ENCODE measurements around the gene GABARAPL1.
"Not testable (repeated sequence)": the region's sequence is repeated elsewhere in the genome, so short reads cannot be mapped to it uniquely, and the experiment has no call there.

GABARAPL1 gene

GRCh38 chr12:10197879-10198278, 14.8 kb upstream of the GABARAPL1 start:
- no peak for DNase-seq (ENCODE audit: low read depth)

GRCh38 chr12:10204495-10204894, 8.2 kb upstream of the GABARAPL1 start:
- not testable (repeated sequence) for DNase-seq (ENCODE audit: low read depth)

GRCh38 chr12:10205220-10205807, 7.4 kb upstream of the GABARAPL1 start:
- no peak for DNase-seq (ENCODE audit: low read depth)

- DNase-seq (ENCODE audit: low read depth), result no peak
These were observed 5.5 kb upstream of the GABARAPL1 start for GRCh38 chr12:10207136-10207535.

GRCh38 chr12:10210225-10210624, 2.5 kb upstream of the GABARAPL1 start:
- no peak for DNase-seq (ENCODE audit: low read depth)

GRCh38 chr12:10211101-10211939, 1.4 kb upstream of the GABARAPL1 start:
- DNase-seq (ENCODE audit: low read depth), result no peak

GRCh38 chr12:10211940-10212738, 538 bp upstream of the GABARAPL1 start:
- DNase-seq (ENCODE audit: low read depth), result peak; percentile 76

GRCh38 chr12:10213168-10214135, 775 bp downstream of the GABARAPL1 start:
- peak; percentile 74 for DNase-seq (ENCODE audit: low read depth)

- DNase-seq (ENCODE audit: low read depth), result no peak
These were observed 1.6 kb downstream of the GABARAPL1 start for GRCh38 chr12:10214136-10214894.

- no peak for DNase-seq (ENCODE audit: low read depth)
These were observed 2.2 kb downstream of the GABARAPL1 start for GRCh38 chr12:10214895-10215267.

GRCh38 chr12:10215436-10215835, 2.8 kb downstream of the GABARAPL1 start:
- no peak for DNase-seq (ENCODE audit: low read depth)

GRCh38 chr12:10215946-10216345, 3.3 kb downstream of the GABARAPL1 start:
- not testable (repeated sequence) for DNase-seq (ENCODE audit: low read depth)

GRCh38 chr12:10218021-10218420, 5.3 kb downstream of the GABARAPL1 start:
- no peak for DNase-seq (ENCODE audit: low read depth)

- no peak for DNase-seq (ENCODE audit: low read depth)
These were observed 7.9 kb downstream of the GABARAPL1 start for GRCh38 chr12:10220398-10221077.

GRCh38 chr12:10221846-10222245, 9.2 kb downstream of the GABARAPL1 start:
- DNase-seq (ENCODE audit: low read depth), result no peak

- no peak for DNase-seq (ENCODE audit: low read depth)
These were observed 10.5 kb downstream of the GABARAPL1 start for GRCh38 chr12:10223208-10223607.

- not testable (repeated sequence) for DNase-seq (ENCODE audit: low read depth)
These were observed 12.7 kb downstream of the GABARAPL1 start for GRCh38 chr12:10225426-10225825.

- DNase-seq (ENCODE audit: low read depth), result no peak
These were observed 13.4 kb downstream of the GABARAPL1 start for GRCh38 chr12:10226086-10226485.

GRCh38 chr12:10226731-10227130, 14.1 kb downstream of the GABARAPL1 start:
- DNase-seq (ENCODE audit: low read depth), result no peak

- DNase-seq (ENCODE audit: low read depth), result no peak
These were observed 15.0 kb downstream of the GABARAPL1 start for GRCh38 chr12:10227648-10228047.
